H9 (cell line): ENCODE measurements around the gene TCIRG1. TPM values are rescaled to one million over a fixed set of nuclear protein-coding genes. Genes with fewer than 3 reads are reported as not detected.
A peak's percentile ranks its signal among the peaks of the same experiment; 100 is the strongest.

Source experiments
- DNase-seq: peaks from one replicate; pipeline ENCODE4 v3.0.0-alpha.2; 2017
- H2AFZ ChIP-seq: one replicate; pipeline ENCODE4 v1.6.1; 2013; ENCODE audit warnings: mild to moderate bottlenecking, low read length, control low read depth, moderate library complexity
- H2AK5ac ChIP-seq: 2 replicates; pipeline ENCODE4 v1.6.1; 2013; ENCODE audit warnings: low read length, control low read depth, mixed read lengths; ENCODE audit not compliant: insufficient read length
- H2BK120ac ChIP-seq: one replicate; pipeline ENCODE4 v1.6.1; 2013; ENCODE audit warnings: low read depth, mild to moderate bottlenecking, low read length, control low read depth, inconsistent platforms; ENCODE audit not compliant: poor library complexity, severe bottlenecking
- H2BK12ac ChIP-seq: 2 replicates; pipeline ENCODE4 v1.6.1; 2013; ENCODE audit warnings: low read length, control low read depth, mixed read lengths, low read depth; ENCODE audit not compliant: insufficient read length
- H2BK15ac ChIP-seq: 2 replicates; pipeline ENCODE4 v1.6.1; 2013; ENCODE audit warnings: low read depth, low read length, control low read depth
- H2BK20ac ChIP-seq: one replicate; pipeline ENCODE4 v1.6.1; 2013; ENCODE audit warnings: low read depth, mild to moderate bottlenecking, low read length, control low read depth, inconsistent platforms; ENCODE audit not compliant: poor library complexity, severe bottlenecking
- H2BK5ac ChIP-seq: 2 replicates; pipeline ENCODE4 v1.6.1; 2013; ENCODE audit warnings: low read length, control low read depth, mixed read lengths; ENCODE audit not compliant: insufficient read length
- H3K14ac ChIP-seq: 2 replicates; pipeline ENCODE4 v1.6.1; 2013; ENCODE audit warnings: low read length, control low read depth; ENCODE audit not compliant: insufficient read depth
- H3K18ac ChIP-seq: 2 replicates; pipeline ENCODE4 v1.6.1; 2013; ENCODE audit warnings: low read depth, mild to moderate bottlenecking, mixed read lengths, low read length, control low read depth; ENCODE audit not compliant: insufficient read length
- H3K23ac ChIP-seq: 2 replicates; pipeline ENCODE4 v1.6.1; 2013; ENCODE audit warnings: low read length, control low read depth, mixed read lengths, low read depth; ENCODE audit not compliant: insufficient read length
- H3K23me2 ChIP-seq: 2 replicates; pipeline ENCODE4 v1.6.1; 2013; ENCODE audit warnings: low read depth, mild to moderate bottlenecking, mixed read lengths, low read length, control low read depth; ENCODE audit not compliant: insufficient read length, poor library complexity, severe bottlenecking
- H3K27ac ChIP-seq: 2 replicates; pipeline ENCODE4 v1.5.1; 2013; ENCODE audit warnings: low read length, control low read depth, mixed read lengths, low read depth; ENCODE audit not compliant: insufficient read length
- H3K27me3 ChIP-seq: 2 replicates; pipeline ENCODE4 v1.6.1; 2013; ENCODE audit warnings: low read length, control low read depth, inconsistent platforms; ENCODE audit not compliant: insufficient read depth
- H3K4ac ChIP-seq: 2 replicates; pipeline ENCODE4 v1.6.1; 2013; ENCODE audit warnings: low read depth, mild to moderate bottlenecking, control low read depth, inconsistent platforms, low read length, moderate library complexity
- H3K4me1 ChIP-seq: 2 replicates; pipeline ENCODE4 v1.6.1; 2013; ENCODE audit warnings: low read length, control low read depth, inconsistent platforms; ENCODE audit not compliant: insufficient read depth
- H3K4me2 ChIP-seq: 2 replicates; pipeline ENCODE4 v1.6.1; 2013; ENCODE audit warnings: low read length, control low read depth, mixed read lengths; ENCODE audit not compliant: insufficient read length, insufficient read depth
- H3K56ac ChIP-seq: 2 replicates; pipeline ENCODE4 v1.6.1; 2013; ENCODE audit warnings: low read depth, mild to moderate bottlenecking, mixed read lengths, low read length, control low read depth; ENCODE audit not compliant: insufficient read length
- H3K79me1 ChIP-seq: 2 replicates; pipeline ENCODE4 v1.6.1; 2013; ENCODE audit warnings: low read depth, mild to moderate bottlenecking, moderate library complexity, low read length, control low read depth, inconsistent platforms; ENCODE audit not compliant: insufficient read depth, poor library complexity, severe bottlenecking
- H3K79me2 ChIP-seq: 2 replicates; pipeline ENCODE4 v1.6.1; 2013; ENCODE audit warnings: low read length, control low read depth, inconsistent platforms; ENCODE audit not compliant: insufficient read depth
- H3K9ac ChIP-seq: 2 replicates; pipeline ENCODE4 v1.6.1; 2013; ENCODE audit warnings: low read length, control low read depth, mixed read lengths; ENCODE audit not compliant: insufficient read length; ENCODE audit errors: extremely low read depth
- H3K9me3 ChIP-seq: one replicate; pipeline ENCODE4 v1.6.1; 2013; ENCODE audit warnings: low read depth, low read length, inconsistent platforms; ENCODE audit not compliant: control insufficient read depth
- H3T11ph ChIP-seq: one replicate; pipeline ENCODE4 v1.6.1; 2013; ENCODE audit warnings: mild to moderate bottlenecking, low read length, control low read depth, inconsistent platforms
- H4K20me1 ChIP-seq: one replicate; pipeline ENCODE4 v1.6.1; 2013; ENCODE audit not compliant: control insufficient read depth, insufficient read length, insufficient read depth
- H4K5ac ChIP-seq: 2 replicates; pipeline ENCODE4 v1.6.1; 2013; ENCODE audit warnings: low read depth, mild to moderate bottlenecking, mixed read lengths, low read length, control low read depth; ENCODE audit not compliant: insufficient read length
- H4K8ac ChIP-seq: replicated peaks from 2 replicates; pipeline ENCODE4 v1.6.1; 2013; ENCODE audit warnings: low read length, control low read depth, mixed read lengths, low read depth; ENCODE audit not compliant: insufficient read length
- H4K91ac ChIP-seq: 2 replicates; pipeline ENCODE4 v1.6.1; 2013; ENCODE audit warnings: low read depth, mild to moderate bottlenecking, moderate library complexity, mixed read lengths, low read length, control low read depth; ENCODE audit not compliant: insufficient read length
- H3K27ac Mint-ChIP-seq, 3 experiments: 2 replicates in 2 of 3; 3 replicates in 1 of 3; pipeline ENCODE4 v1.8.0; 2020 to 2021; ENCODE audit warnings: mixed read lengths in 3 of 3, mild to moderate bottlenecking in 1 of 3, moderate library complexity in 1 of 3
- H3K27me3 Mint-ChIP-seq: 2 replicates; pipeline ENCODE4 v1.8.0; 2021; ENCODE audit warnings: low read depth, mild to moderate bottlenecking, moderate library complexity, mixed read lengths
- H3K36me3 Mint-ChIP-seq, 3 experiments: 2 replicates in 2 of 3; 3 replicates in 1 of 3; pipeline ENCODE4 v1.8.0; 2020 to 2021; ENCODE audit warnings: low read depth in 3 of 3, mixed read lengths in 3 of 3; ENCODE audit not compliant: insufficient read depth in 1 of 3
- H3K4me1 Mint-ChIP-seq, 2 experiments: 2 replicates each; pipeline ENCODE4 v1.8.0; 2020; ENCODE audit warnings: mixed read lengths in 2 of 2
- H3K4me3 Mint-ChIP-seq, 2 experiments: 2 replicates in 1 of 2; 3 replicates in 1 of 2; pipeline ENCODE4 v1.8.0; 2020 to 2021; ENCODE audit warnings: mild to moderate bottlenecking in 2 of 2, mixed read lengths in 2 of 2, moderate library complexity in 1 of 2
- H3K9me3 Mint-ChIP-seq, 2 experiments: 2 replicates in 1 of 2; 3 replicates in 1 of 2; pipeline ENCODE4 v1.8.0; 2020; ENCODE audit warnings: mild to moderate bottlenecking in 2 of 2, mixed read lengths in 2 of 2, moderate library complexity in 1 of 2
- CTCF ChIP-seq: fragments of 200-600 bp; sonication (generic); conservative IDR thresholded peaks from 3 replicates; pipeline ENCODE4 v1.8.0; 2021; ENCODE audit warnings: antibody characterized with exemption, mild to moderate bottlenecking
- WGBS: extraction: QIAGEN DNeasy Blood & Tissue Kit; methylation state at CpG from one replicate; pipeline ENCODE4 v1.1.7; 2013; ENCODE audit warnings: missing lambda C conversion rate, low lambda C conversion rate, mixed read lengths; ENCODE audit not compliant: insufficient read length; ENCODE audit errors: extremely low coverage; 5-methylcytosine and 5-hydroxymethylcytosine counted together
- total RNA-seq: library from RNA; stranded (reverse); gene quantifications from 2 replicates; pipeline ENCODE4 v1.2.1, GENCODE V29; 2021

Gene TCIRG1
- total RNA-seq, 1 experiment from 2014 or later: 24.4 TPM

DNA sequence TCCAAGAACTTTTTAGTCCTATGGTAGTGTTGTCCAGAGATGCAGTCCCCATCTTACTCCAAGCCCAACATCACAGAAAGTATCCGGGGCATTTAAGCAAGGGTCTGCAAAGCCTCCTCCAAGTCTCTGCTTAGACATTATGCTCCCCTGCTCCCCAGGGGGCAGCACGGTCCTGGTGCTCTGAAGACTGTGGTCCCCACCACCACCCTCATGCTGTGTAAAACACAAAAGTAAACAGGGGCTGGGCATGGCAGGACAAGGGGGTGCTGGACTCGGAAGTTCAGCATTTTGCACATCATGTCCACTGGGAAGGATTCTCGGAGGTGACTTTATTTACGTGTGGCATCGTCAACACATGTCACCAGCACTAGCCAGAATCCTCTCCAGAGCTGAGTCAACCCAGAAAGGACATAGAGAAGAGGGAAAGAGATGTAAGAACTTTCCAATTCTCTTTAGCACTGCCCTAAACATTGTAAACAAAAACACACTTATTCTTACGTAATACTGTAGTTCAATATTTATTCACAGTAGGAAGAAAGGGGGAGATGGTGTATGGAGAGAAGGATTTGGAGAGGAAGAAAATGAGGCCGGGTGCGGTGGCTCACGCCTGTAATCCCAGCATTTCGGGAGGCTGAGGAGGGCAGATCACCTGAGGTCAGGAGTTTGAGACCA lies 37.7 kb downstream of the TCIRG1 start:
- no peaks in the 10 kb centered on the region for H3K23me2 ChIP-seq
- no peak overlapping the region for H2BK120ac ChIP-seq
- no peak for DNase-seq
- no peaks in the 10 kb centered on the region for H3K27me3 ChIP-seq
- no peak overlapping the region for H2BK20ac ChIP-seq
- H4K20me1 ChIP-seq: no peaks in the 10 kb centered on the region
- H3K9me3 ChIP-seq: no peaks in the 10 kb centered on the region
- WGBS: no CpG with 5 or more reads among the region's 11 CpGs
- Mint-ChIP-seq H3K36me3 (peaks cover 22 to 76% (median 52%) of the 10 kb centered on the region in 3 experiments), H3K27me3 (no peaks in the 10 kb centered on the region), H3K4me1 (no peaks in the 10 kb centered on the region), H3K4me3 (no peak overlapping the region), H3K27ac (peak overlapping the region in 2 of 3 experiments; percentile 38; a peak in 2 of 7 replicates), H3K9me3 (no peaks in the 10 kb centered on the region)
- H2BK12ac ChIP-seq: no peak overlapping the region
- peaks cover 7% of the 10 kb centered on the region for H3K79me2 ChIP-seq
- H4K8ac ChIP-seq: no peak overlapping the region
- no peaks in the 10 kb centered on the region for H3K4me1 ChIP-seq
- no peak overlapping the region for H3K56ac ChIP-seq
- H3K14ac ChIP-seq: no peak overlapping the region
- H3T11ph ChIP-seq: no peak overlapping the region
- H3K18ac ChIP-seq: no peak overlapping the region
- H2AFZ ChIP-seq: no peak overlapping the region
- H4K91ac ChIP-seq: no peak overlapping the region
- no peak overlapping the region for H4K5ac ChIP-seq
- no peak for TF ChIP-seq CTCF
- H2AK5ac ChIP-seq: no peak overlapping the region
- no peak overlapping the region for H3K4ac ChIP-seq
- H3K4me2 ChIP-seq: no peak overlapping the region
- H2BK5ac ChIP-seq: no peak overlapping the region
- peaks cover 3% of the 10 kb centered on the region for H3K79me1 ChIP-seq
- no peak overlapping the region for H3K27ac ChIP-seq
- no peak overlapping the region for H3K9ac ChIP-seq
- no peak overlapping the region for H3K23ac ChIP-seq
- no peak overlapping the region for H2BK15ac ChIP-seq
